Tibial artery (tissue), 4 donors: Measurements from ENCODE around the gene SGSM1.

Experiments
- DNase-seq, 2 donors: peaks; one replicate each; pipeline ENCODE4 v3.0.0-alpha.2; 2019
- H3K27ac ChIP-seq, 2 donors: fragments of 200-600 bp; sonication (generic) in 1 of 2; 1 replicate in 1 of 2; 2 replicates in 1 of 2; pipeline ENCODE4 v1.5.1; 2018 to 2019; ENCODE audit warnings: mild to moderate bottlenecking in 1 of 2
- H3K27me3 ChIP-seq, 2 donors: fragments of 200-600 bp; sonication (generic) in 1 of 2; one replicate each; pipeline versions ENCODE4 v1.5.1 to v1.6.0; 2016 to 2019
- H3K36me3 ChIP-seq, 3 donors: fragments of 200-600 bp; sonication (generic) in 2 of 3; one replicate each; pipeline ENCODE4 v1.5.1; 2016 to 2019; ENCODE audit warnings: mild to moderate bottlenecking in 2 of 3
- H3K4me1 ChIP-seq, 4 donors: fragments of 200-600 bp; sonication (generic) in 2 of 4; 1 replicate in 3 of 4; 2 replicates in 1 of 4; pipeline ENCODE4 v1.5.1; 2016 to 2019
- H3K4me3 ChIP-seq, 2 donors: fragments of 200-600 bp; sonication (generic) in 1 of 2; 1 replicate in 1 of 2; 2 replicates in 1 of 2; pipeline ENCODE4 v1.5.1; 2018 to 2019; ENCODE audit warnings: mild to moderate bottlenecking in 2 of 2
- H3K9me3 ChIP-seq, 3 donors: fragments of 200-600 bp; sonication (generic) in 1 of 3; one replicate each; pipeline ENCODE4 v1.5.1; 2016 to 2019
- intact Hi-C: fragments of 100-400 bp; cut with DNase I; formaldehyde crosslinking; loops from one replicate; pipeline ENCODE4 v1.15.0; 2023; ENCODE audit warnings: low total_unique reads
- TF ChIP-seq, protein P1 (sequence below), 2 experiments: fragments of 200-600 bp in 1 of 2; fragments of 450-650 bp in 1 of 2; IDR thresholded peaks; one replicate each; pipeline ENCODE4 v1.5.1; 2017 to 2019; ENCODE audit warnings: antibody characterized with exemption in 2 of 2, mild to moderate bottlenecking in 1 of 2, moderate library complexity in 1 of 2

Gene SGSM1

DNA sequence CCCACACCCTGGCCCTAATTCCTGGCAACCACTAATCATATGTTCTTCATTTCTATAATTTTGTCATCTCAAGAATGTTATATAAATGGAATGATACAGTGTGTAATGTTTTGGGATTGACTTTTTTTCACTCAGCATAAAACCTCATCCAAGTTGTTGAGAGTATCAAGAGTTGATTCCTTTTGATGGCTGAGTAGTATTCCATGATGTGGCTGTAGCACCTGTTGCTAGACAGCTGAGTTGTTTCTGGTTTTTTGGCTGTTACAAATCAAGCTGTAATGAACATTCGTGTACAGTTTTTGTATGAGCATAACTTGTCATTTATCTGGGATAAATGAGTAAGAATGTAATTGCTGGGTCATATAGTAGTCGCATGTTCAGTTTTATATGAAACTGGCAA lies 81.2 kb downstream of the SGSM1 start:
- intact Hi-C loops: no loop called here
- Histone ChIP-seq H3K4me1 (no peaks in the 10 kb centered on the region), H3K4me3 (no peak overlapping the region), H3K27me3 (no peaks in the 10 kb centered on the region), H3K27ac (no peak overlapping the region), H3K36me3 (peaks cover 6 to 48% (median 21%) of the 10 kb centered on the region in 3 donors), H3K9me3 (no peaks in the 10 kb centered on the region)
- DNase-seq: no peak
- TF ChIP-seq, protein P1, sequence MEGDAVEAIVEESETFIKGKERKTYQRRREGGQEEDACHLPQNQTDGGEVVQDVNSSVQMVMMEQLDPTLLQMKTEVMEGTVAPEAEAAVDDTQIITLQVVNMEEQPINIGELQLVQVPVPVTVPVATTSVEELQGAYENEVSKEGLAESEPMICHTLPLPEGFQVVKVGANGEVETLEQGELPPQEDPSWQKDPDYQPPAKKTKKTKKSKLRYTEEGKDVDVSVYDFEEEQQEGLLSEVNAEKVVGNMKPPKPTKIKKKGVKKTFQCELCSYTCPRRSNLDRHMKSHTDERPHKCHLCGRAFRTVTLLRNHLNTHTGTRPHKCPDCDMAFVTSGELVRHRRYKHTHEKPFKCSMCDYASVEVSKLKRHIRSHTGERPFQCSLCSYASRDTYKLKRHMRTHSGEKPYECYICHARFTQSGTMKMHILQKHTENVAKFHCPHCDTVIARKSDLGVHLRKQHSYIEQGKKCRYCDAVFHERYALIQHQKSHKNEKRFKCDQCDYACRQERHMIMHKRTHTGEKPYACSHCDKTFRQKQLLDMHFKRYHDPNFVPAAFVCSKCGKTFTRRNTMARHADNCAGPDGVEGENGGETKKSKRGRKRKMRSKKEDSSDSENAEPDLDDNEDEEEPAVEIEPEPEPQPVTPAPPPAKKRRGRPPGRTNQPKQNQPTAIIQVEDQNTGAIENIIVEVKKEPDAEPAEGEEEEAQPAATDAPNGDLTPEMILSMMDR (IDR thresholded peaks at IDR 0.05): no peak

DNA sequence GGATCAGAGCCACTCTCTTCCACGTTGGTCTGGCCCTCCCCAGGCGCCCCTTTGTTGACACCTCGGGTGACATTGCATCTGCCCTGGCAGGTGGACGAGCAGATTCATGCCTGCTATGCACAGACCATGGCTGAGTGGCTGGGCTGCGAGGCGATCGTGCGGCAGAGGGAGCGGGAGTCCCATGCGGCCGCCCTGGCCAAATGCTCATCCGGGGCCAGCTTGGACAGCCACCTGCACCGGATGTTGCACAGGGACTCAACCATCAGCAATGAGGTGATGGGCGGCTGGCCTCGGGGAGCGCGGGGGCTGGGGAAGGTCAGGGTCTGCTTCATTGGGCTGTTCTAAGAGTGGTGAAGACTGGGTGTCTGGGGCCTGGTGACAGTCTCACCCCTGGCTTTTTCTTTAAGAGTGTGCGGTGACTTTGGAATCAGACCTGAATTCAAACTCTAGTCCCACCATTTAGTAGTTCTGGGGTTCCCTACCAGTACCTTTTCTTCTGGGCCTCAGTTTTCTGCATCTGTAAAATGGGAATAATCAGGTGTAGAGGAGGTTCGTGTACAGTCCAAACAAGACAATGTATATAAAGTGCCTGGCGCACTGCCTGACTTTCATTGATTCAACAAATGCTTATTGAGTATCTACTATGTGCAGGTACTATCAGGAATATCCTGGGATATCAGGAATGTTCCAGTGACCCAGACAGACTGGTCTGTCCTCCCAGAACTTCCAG lies 87.5 kb downstream of the SGSM1 start:
- peak overlapping the region; percentile 73 to 77 for H3K27ac ChIP-seq
- no peaks in the 10 kb centered on the region for H3K27me3 ChIP-seq
- peaks cover 6 to 10% (median 7%) of the 10 kb centered on the region in 3 donors for H3K36me3 ChIP-seq
- H3K9me3 ChIP-seq: no peaks in the 10 kb centered on the region
- TF ChIP-seq, protein P1 (IDR thresholded peaks at IDR 0.05): no peak
- peaks cover 0 to 27% (median 16%) of the 10 kb centered on the region in 4 donors for H3K4me1 ChIP-seq
- peak overlapping the region in 1 of 2 donors; percentile 20 for H3K4me3 ChIP-seq
- no peak for DNase-seq
- intact Hi-C loops: loop anchor here (5.0 kb wide), 1 partner anchor 86 kb away; the partner anchor contains the start of gene SGSM1

DNA sequence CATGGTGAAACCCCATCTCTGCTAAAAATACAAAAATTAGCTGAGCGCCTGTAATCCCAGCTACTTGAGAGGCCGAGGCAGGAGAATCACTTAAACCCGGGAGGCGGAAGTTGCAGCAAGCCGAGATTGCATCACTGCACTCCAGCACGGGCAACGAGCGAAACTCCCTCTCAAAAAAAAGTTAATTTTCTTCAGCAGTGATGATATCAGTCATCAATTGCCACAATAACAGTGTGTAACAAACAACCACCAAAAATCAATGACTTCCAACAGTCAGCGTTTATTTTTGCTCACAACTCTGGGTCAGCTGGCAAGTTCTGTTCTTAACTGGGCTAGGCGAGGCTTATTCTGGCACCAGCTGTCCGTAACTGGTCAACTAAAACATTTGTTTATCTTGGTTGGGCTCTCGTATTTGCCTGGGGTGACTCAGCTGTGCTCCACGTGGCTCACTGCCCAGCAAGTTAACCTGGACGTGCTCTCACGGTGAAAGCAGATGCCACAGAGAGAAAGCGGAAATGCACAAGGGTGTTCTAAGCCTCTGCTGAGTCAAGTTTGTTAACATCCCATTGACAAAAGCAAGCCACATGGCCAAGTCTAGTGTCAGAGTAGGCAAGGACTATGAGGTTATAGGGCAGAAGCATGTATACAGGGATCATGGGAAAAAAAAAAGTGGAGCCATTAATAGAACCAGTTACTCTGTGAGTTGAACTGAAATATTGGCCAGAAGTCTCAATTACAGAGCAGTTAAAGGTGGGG lies 88.4 kb downstream of the SGSM1 start:
- intact Hi-C loops: loop anchor here (5.0 kb wide), 1 partner anchor 87 kb away; the partner anchor contains the start of gene SGSM1
- peak overlapping the region in 1 of 2 donors; percentile 20 for H3K4me3 ChIP-seq
- peaks cover 0 to 27% (median 16%) of the 10 kb centered on the region in 4 donors for H3K4me1 ChIP-seq
- TF ChIP-seq, protein P1 (IDR thresholded peaks at IDR 0.05): no peak
- no peaks in the 10 kb centered on the region for H3K27me3 ChIP-seq
- no peaks in the 10 kb centered on the region for H3K9me3 ChIP-seq
- H3K36me3 ChIP-seq: peaks cover 5 to 11% (median 7%) of the 10 kb centered on the region in 3 donors
- peak; percentile 91 to 97 for DNase-seq
- H3K27ac ChIP-seq: peak overlapping the region; percentile 73 to 77

DNA sequence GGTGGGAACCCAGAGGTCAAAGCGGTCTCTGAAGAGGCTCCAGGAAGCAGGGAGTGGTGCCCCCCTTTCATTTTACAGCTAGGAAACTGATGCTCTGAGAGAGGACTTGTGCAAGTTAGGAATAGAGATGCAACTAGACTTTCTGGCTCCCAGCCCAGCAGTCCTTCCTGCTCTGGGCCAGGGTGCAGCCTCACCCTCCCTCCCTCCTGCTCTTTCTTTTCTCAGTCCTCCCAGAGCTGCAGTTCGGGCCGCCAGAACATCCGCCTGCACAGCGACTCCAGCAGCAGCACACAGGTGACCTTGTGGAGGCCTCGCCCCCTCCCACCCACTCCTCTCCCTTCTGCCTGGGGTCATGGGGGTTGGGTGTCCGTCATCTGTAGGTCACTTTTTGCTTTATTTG lies 89.0 kb downstream of the SGSM1 start:
- H3K9me3 ChIP-seq: no peaks in the 10 kb centered on the region
- DNase-seq: peak; percentile 85 to 91
- TF ChIP-seq, protein P1 (IDR thresholded peaks at IDR 0.05): no peak
- peaks cover 5 to 11% (median 7%) of the 10 kb centered on the region in 3 donors for H3K36me3 ChIP-seq
- intact Hi-C loops: loop anchor here (5.0 kb wide), 1 partner anchor 88 kb away; the partner anchor contains the start of gene SGSM1
- peak overlapping the region in 1 of 2 donors; percentile 20 for H3K4me3 ChIP-seq
- H3K4me1 ChIP-seq: peaks cover 0 to 27% (median 16%) of the 10 kb centered on the region in 4 donors
- peak overlapping the region; percentile 73 to 77 for H3K27ac ChIP-seq
- H3K27me3 ChIP-seq: no peaks in the 10 kb centered on the region

DNA sequence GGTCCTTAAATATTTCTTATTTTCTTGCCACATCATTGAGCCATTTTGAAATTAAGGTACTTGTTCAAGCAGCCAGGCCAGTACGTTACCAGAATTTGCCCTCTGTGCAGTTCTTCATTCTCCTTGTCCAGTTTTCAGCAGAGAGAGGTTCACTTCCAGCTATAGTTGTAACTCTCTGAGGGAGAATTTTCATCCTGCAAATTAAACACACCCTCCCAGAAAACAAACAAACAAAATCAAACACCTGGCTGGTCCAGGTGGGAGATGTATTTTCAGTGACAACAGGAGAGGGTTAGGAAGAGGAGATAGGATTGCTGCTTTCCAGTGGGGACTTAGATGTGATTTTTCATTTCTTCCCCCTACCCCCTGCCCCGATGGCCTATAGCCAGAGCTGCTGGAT lies 95.4 kb downstream of the SGSM1 start:
- Histone ChIP-seq H3K9me3 (peaks cover 0 to 6% (median 5%) of the 10 kb centered on the region in 3 donors), H3K4me1 (no peaks in the 10 kb centered on the region), H3K27me3 (no peaks in the 10 kb centered on the region), H3K4me3 (no peak overlapping the region), H3K36me3 (peaks cover 26 to 44% (median 43%) of the 10 kb centered on the region in 3 donors), H3K27ac (no peak overlapping the region)
- TF ChIP-seq, protein P1 (IDR thresholded peaks at IDR 0.05): no peak
- DNase-seq: no peak
- intact Hi-C loops: no loop called here
